HL-60/S4 treated with phorbol 12-myristate 13-acetate at 8.2 ng/mL for 4 days and 3 days (cell line): ENCODE data around the gene CCDC78.

Source experiments
- in situ Hi-C: fragments of 300-500 bp; cut with MboI; formaldehyde crosslinking; loops from 2 replicates; pipeline ENCODE4 v1.15.0; 2022; ENCODE audit warnings: low sequenced_read_pairs

CCDC78 gene

GRCh38 chr16:740459-740763, 14.2 kb upstream of the CCDC78 start:
- in situ Hi-C loops: no loop called here

GRCh38 chr16:739560-740458, 13.6 kb upstream of the CCDC78 start:
- in situ Hi-C loops: no loop called here

- in situ Hi-C loops: no loop called here
Observed at GRCh38 chr16:736936-737481, 10.8 kb upstream of the CCDC78 start.

GRCh38 chr16:735982-736453, 9.8 kb upstream of the CCDC78 start:
- in situ Hi-C loops: no loop called here

- in situ Hi-C loops: no loop called here
Observed at GRCh38 chr16:734981-735881, 9.0 kb upstream of the CCDC78 start.

GRCh38 chr16:734208-734980, 8.2 kb upstream of the CCDC78 start:
- in situ Hi-C loops: no loop called here

GRCh38 chr16:733382-734207, 7.4 kb upstream of the CCDC78 start:
- in situ Hi-C loops: no loop called here

GRCh38 chr16:732936-733335, 6.7 kb upstream of the CCDC78 start:
- in situ Hi-C loops: no loop called here

GRCh38 chr16:732332-732731, 6.1 kb upstream of the CCDC78 start:
- in situ Hi-C loops: no loop called here

- in situ Hi-C loops: no loop called here
Observed at GRCh38 chr16:730666-731509, 4.6 kb upstream of the CCDC78 start.

- in situ Hi-C loops: no loop called here
Observed at GRCh38 chr16:729768-730665, 3.8 kb upstream of the CCDC78 start.

- in situ Hi-C loops: no loop called here
Observed at GRCh38 chr16:728890-729744, 2.9 kb upstream of the CCDC78 start.

GRCh38 chr16:728131-728889, 2.1 kb upstream of the CCDC78 start:
- in situ Hi-C loops: no loop called here

- in situ Hi-C loops: no loop called here
Observed at GRCh38 chr16:727291-727977, 1.2 kb upstream of the CCDC78 start.

- in situ Hi-C loops: no loop called here
Observed at GRCh38 chr16:726188-726437, 130 bp downstream of the CCDC78 start.
